NT2/D1 (cell line): ENCODE data around the gene CDC42SE1.

ENCODE experiments used
- SUZ12 ChIP-seq: IDR thresholded peaks from 2 replicates; pipeline ENCODE4 v1.6.1; 2011; ENCODE audit not compliant: insufficient read length, insufficient read depth; ENCODE audit errors: extremely low read depth
- YY1 ChIP-seq: IDR thresholded peaks from 2 replicates; pipeline ENCODE4 v1.6.1; 2011; ENCODE audit not compliant: insufficient read length, insufficient read depth
- ZNF274 ChIP-seq: IDR thresholded peaks from 2 replicates; pipeline ENCODE4 v1.6.1; 2011; ENCODE audit warnings: mild to moderate bottlenecking, low read depth, low read length

- TF ChIP-seq YY1 (no peak), SUZ12 (no peak), ZNF274 (no peak)
Observed at GRCh38 chr1:151069103-151069486, 9.7 kb upstream of the CDC42SE1 start.
